GM19395 (cell line): Measurements from ENCODE around the gene HSBP1.
A peak's percentile ranks its signal among the peaks of the same experiment; 100 is the strongest.

Experiments
- ATAC-seq: cut with Tn5 transposase; IDR thresholded peaks from one replicate; pipeline ENCODE4 v1.9.1; 2021; ENCODE audit warnings: mild to moderate bottlenecking, moderate library complexity; ENCODE audit not compliant: unreplicated experiment

The HSBP1 gene

GRCh38 chr16:83802554-83803205 is 5.1 kb upstream of the HSBP1 start:
- ATAC-seq: peak; percentile 9

- ATAC-seq: no peak
Observed at GRCh38 chr16:83803811-83804210, 4.0 kb upstream of the HSBP1 start.

GRCh38 chr16:83804366-83804765 is 3.4 kb upstream of the HSBP1 start:
- ATAC-seq: no peak

- no peak for ATAC-seq
Observed at GRCh38 chr16:83806036-83806435, 1.7 kb upstream of the HSBP1 start.

DNA sequence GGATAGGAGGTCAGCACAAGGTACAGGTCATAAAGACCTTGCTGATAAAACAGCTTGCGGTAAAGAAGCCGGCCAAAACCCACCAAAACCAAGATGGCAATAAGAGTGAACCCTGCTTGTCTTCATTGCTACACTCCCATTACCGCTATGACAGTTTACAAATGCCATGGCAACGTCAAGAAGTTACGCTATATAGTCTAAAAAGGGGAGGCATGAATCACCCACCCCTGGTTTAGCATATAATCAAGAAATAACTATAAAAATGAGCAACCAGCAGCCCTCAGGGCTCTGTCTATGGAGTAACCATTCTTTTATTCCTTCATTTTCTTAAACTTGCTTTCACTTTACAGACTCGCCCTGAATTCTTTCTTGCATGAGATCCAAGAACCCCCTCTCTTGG is 1.0 kb upstream of the HSBP1 start:
- no peak for ATAC-seq

- ATAC-seq: peak; percentile 1
Observed at GRCh38 chr16:83807327-83807709, 460 bp upstream of the HSBP1 start.

DNA sequence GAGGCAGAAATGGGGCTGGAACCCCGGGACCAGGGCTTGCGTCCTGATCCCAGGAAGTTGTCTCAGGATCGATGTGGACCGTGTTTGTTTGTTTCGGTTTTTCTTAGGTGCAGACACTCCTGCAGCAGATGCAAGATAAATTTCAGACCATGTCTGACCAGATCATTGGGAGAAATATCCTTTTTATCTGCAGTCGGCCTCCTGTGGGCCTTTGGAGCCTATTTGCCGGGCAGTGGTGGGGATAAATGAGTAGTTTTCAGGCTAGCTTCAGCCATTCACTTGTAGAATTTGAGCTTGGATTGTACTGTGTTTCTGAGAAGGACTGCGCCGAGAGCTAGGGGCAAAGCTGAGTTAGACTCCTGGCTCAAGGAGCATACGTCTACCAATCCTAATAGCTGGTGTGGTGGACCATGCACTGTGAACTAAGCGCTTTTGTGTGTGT is 816 bp downstream of the HSBP1 start:
- ATAC-seq: no peak

DNA sequence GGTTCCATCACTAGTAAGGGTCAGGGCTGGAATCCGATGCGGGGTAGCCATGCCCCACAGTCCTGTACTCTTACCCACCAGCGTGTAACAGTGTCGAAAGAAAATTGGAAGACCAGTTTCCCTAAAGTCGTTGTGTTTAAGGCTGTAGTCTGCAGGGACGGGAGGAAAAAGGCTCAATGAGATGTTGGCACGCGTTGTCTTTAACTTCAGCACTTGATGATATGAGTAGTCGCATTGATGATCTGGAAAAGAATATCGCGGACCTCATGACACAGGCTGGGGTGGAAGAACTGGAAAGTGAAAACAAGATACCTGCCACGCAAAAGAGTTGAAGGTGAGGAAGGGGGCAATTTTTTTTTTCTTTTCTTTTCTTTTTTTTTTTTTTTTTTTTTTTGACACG is 1.3 kb downstream of the HSBP1 start:
- no peak for ATAC-seq

GRCh38 chr16:83810901-83811300 is 3.1 kb downstream of the HSBP1 start:
- ATAC-seq: no peak

DNA sequence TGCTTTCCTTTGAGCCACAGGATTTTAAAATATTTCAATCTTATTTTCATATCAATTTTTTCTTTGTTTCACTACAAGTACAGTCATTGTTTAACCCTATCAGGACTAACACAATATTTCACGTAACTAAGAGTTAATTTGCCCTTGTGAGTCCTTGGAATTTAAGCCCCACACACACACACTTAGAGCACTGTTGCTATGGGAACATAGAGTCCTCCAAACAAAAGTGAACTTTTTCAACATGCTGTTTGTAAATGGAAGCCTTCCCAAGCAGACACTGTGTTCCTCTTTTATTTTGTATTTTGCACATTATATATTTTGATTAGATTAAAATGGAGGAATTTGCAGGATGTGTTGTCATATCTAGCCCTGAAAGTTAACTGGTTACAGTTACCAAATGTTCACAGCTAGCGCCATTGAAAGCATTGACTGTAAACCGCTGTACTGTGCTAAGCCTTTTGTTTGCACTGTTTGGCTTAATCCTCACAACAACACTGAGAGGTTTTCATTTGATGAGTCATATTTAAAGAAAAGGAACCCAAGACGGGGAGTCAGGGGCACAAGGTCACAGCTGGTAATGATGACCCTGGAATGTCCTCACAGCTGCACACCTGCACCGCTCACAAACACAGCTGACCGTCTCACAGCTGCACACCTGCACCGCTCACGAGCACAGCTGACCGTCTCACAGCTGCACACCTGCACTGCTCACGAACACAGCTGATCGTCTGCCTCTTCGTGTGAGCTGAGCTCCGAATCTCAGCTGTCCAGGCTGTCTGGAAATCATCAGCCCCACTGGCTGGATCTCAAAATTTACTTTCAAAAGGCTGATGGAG is 6.3 kb downstream of the HSBP1 start:
- peak; percentile 75 for ATAC-seq

- no peak for ATAC-seq
Observed at GRCh38 chr16:83814659-83814985, 6.8 kb downstream of the HSBP1 start.

- no peak for ATAC-seq
Observed at GRCh38 chr16:83817022-83817421, 9.2 kb downstream of the HSBP1 start.

DNA sequence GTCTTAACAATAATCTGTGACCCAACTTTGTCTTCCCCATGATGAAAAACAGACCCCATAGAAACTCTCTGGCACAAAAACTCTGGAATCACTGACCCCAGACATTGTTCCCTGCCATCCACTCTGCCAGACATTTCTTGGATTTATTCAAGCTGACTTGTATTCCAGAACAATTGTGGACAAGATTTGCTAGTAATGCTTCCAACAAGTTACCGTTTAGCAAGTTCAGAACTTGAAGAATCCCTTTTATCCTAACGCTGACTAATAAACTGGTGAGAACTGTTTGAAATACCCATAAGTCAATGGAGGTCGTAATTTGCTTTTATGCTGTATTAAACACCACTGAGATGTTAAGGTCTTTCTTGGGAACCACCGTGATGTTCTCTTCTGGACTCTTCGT is 10.5 kb downstream of the HSBP1 start:
- ATAC-seq: no peak

GRCh38 chr16:83819361-83819760 is 11.6 kb downstream of the HSBP1 start:
- no peak for ATAC-seq

- no peak for ATAC-seq
Observed at GRCh38 chr16:83826146-83826913, 18.6 kb downstream of the HSBP1 start.

- ATAC-seq: no peak
Observed at GRCh38 chr16:83830091-83830768, 22.5 kb downstream of the HSBP1 start.

- no peak for ATAC-seq
Observed at GRCh38 chr16:83830769-83831455, 23.1 kb downstream of the HSBP1 start.

DNA sequence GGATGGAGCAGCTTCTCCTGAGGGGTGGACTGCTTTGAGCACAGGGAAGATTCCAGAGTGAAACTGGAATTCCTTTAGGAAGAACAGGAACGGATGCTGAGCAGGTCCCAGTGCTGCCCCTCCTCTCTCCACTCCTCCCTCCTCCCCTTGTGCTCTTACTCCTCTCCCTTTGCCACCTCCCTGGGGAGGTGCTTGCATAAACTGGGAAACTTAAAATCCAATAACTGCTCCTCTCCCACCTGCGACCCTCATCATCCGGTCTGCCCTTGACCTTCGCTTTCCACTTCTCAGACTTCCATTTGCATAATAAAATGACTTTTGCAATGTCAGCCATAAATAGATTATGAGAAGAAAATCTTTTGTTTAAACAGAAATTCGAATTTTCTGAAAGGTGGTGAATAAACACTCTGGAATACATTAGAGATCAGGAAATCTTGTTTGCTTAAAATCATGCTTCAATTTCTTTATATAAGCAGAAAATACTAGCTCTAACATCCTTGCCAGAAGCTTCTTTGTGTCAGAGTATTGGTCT is 23.7 kb downstream of the HSBP1 start:
- ATAC-seq: no peak

GRCh38 chr16:83833921-83834320 is 26.1 kb downstream of the HSBP1 start:
- no peak for ATAC-seq
